ENCODE results near the gene KCNA1. TPM values are rescaled to one million over a fixed set of nuclear protein-coding genes. Genes with fewer than 3 reads are reported as not detected.

KCNA1 gene
- total RNA-seq, 1 experiment from 2014 or later, result not detected

- intact Hi-C loops (cut with micrococcal nuclease), result no loop called here
- no peaks in the 10 kb centered on the region for H4K20me1 ChIP-seq (ENCODE audit: insufficient read depth)
- no peak for TF ChIP-seq YY1 (IDR thresholded peaks at IDR 0.05; ENCODE audit: extremely low read depth, insufficient replicate concordance, low read depth, low read length)
- TF ChIP-seq EZH2phosphoT487 (IDR thresholded peaks at IDR 0.05; ENCODE audit: borderline replicate concordance), result no peak
- TF ChIP-seq CEBPB (IDR thresholded peaks at IDR 0.05; ENCODE audit: low read depth), result no peak
- no peak for TF ChIP-seq JUND (IDR thresholded peaks at IDR 0.05)
- TF ChIP-seq TCF7L2 (IDR thresholded peaks at IDR 0.05; ENCODE audit: borderline replicate concordance, extremely low read depth, insufficient read depth, insufficient read length), result no peak
- no peak overlapping the region for H3K4me2 ChIP-seq (ENCODE audit: low read length)
- ChIA-PET CTCF (no interaction called here), POLR2A (no interaction called here), RAD21 (ENCODE audit: low non-redundant PET in 1 of 2, low total read pairs in 2 of 2, uncharacterized antibody in 2 of 2, unreplicated experiment in 2 of 2) (no interaction called here)
- H3K9me3 ChIP-seq (ENCODE audit: control insufficient read depth in 1 of 2, insufficient read depth in 1 of 2, low read depth in 1 of 2, low read length in 2 of 2), result no peaks in the 10 kb centered on the region
- no TSS peak for BruUV-seq (replicated peaks)
- H3K9me2 ChIP-seq (ENCODE audit: insufficient read depth), result no peaks in the 10 kb centered on the region
- peaks cover 81% of the 10 kb centered on the region for H3K27me3 ChIP-seq (ENCODE audit: insufficient read depth, low read length)
- no peak overlapping the region for H3K4me3 ChIP-seq (replicated peaks in 1 of 2; ENCODE audit: low read depth in 1 of 2, low read length in 2 of 2)
- no peak overlapping the region for H3K27ac ChIP-seq (ENCODE audit: low read depth, low read length)
- DNase-seq (ENCODE audit: low read depth, low spot score) (no peak), ATAC-seq (no peak)
- H3K79me2 ChIP-seq (ENCODE audit: insufficient read depth, low read length), result no peaks in the 10 kb centered on the region
- no peak overlapping the region for H2AFZ ChIP-seq (ENCODE audit: low read depth, low read length, poor library complexity, severe bottlenecking)
- H3K4me1 ChIP-seq (ENCODE audit: control insufficient read depth in 1 of 2, insufficient read depth in 2 of 2, low read length in 2 of 2), result no peaks in the 10 kb centered on the region
- no peaks in the 10 kb centered on the region for H3K36me3 ChIP-seq (ENCODE audit: control insufficient read depth in 1 of 2, insufficient read depth in 2 of 2, low read length in 2 of 2)
- no peak overlapping the region for H3K9ac ChIP-seq (ENCODE audit: low read length)
Measured at GRCh38 chr12:4932576-4932975, 22.9 kb downstream of the KCNA1 start.

GRCh38 chr12:4933411-4933810, 23.7 kb downstream of the KCNA1 start:
- intact Hi-C loops (cut with micrococcal nuclease), result no loop called here
- no peaks in the 10 kb centered on the region for H3K36me3 ChIP-seq (ENCODE audit: control insufficient read depth in 1 of 2, insufficient read depth in 2 of 2, low read length in 2 of 2)
- no peak overlapping the region for H3K27ac ChIP-seq (ENCODE audit: low read depth, low read length)
- no peaks in the 10 kb centered on the region for H3K9me2 ChIP-seq (ENCODE audit: insufficient read depth)
- H4K20me1 ChIP-seq (ENCODE audit: insufficient read depth), result no peaks in the 10 kb centered on the region
- no peak for TF ChIP-seq FOSL1 (IDR thresholded peaks at IDR 0.05; ENCODE audit: low read depth)
- no peak for TF ChIP-seq SRF (IDR thresholded peaks at IDR 0.05; ENCODE audit: low read depth)
- TF ChIP-seq CBX3 (IDR thresholded peaks at IDR 0.05; ENCODE audit: low read depth), result no peak
- TF ChIP-seq RAD21 (IDR thresholded peaks at IDR 0.05; ENCODE audit: low read depth), result no peak
- TF ChIP-seq CTCF (IDR thresholded peaks at IDR 0.05 in 2 of 3, conservative IDR thresholded peaks at IDR 0.05 in 1 of 3; ENCODE audit: borderline replicate concordance in 1 of 3, insufficient read depth in 1 of 3, low read depth in 2 of 3, low read length in 2 of 3), result no peak
- no peak for TF ChIP-seq ELF1 (IDR thresholded peaks at IDR 0.05; ENCODE audit: borderline replicate concordance, low read depth)
- TF ChIP-seq ZBTB33 (IDR thresholded peaks at IDR 0.05; ENCODE audit: extremely low read depth, insufficient replicate concordance, low read length), result no peak
- TF ChIP-seq EZH2phosphoT487 (IDR thresholded peaks at IDR 0.05; ENCODE audit: borderline replicate concordance), result no peak
- TF ChIP-seq EGR1 (IDR thresholded peaks at IDR 0.05; ENCODE audit: low read depth), result no peak
- no peak for TF ChIP-seq ATF3 (IDR thresholded peaks at IDR 0.05)
- no peak for TF ChIP-seq EZH2 (IDR thresholded peaks at IDR 0.05)
- TF ChIP-seq TCF7L2 (IDR thresholded peaks at IDR 0.05; ENCODE audit: borderline replicate concordance, extremely low read depth, insufficient read depth, insufficient read length), result no peak
- TF ChIP-seq JUND (IDR thresholded peaks at IDR 0.05), result no peak
- TF ChIP-seq MAX (IDR thresholded peaks at IDR 0.05), result no peak
- no peak for TF ChIP-seq SP1 (IDR thresholded peaks at IDR 0.05; ENCODE audit: low read depth)
- no peak for TF ChIP-seq ZNF274 (IDR thresholded peaks at IDR 0.05; ENCODE audit: low read depth, low read length)
- H3K9me3 ChIP-seq (ENCODE audit: control insufficient read depth in 1 of 2, insufficient read depth in 1 of 2, low read depth in 1 of 2, low read length in 2 of 2), result no peaks in the 10 kb centered on the region
- H3K4me2 ChIP-seq (ENCODE audit: low read length), result no peak overlapping the region
- ATAC-seq, result no peak
- no TSS peak for BruUV-seq (replicated peaks)
- no peak overlapping the region for H3K9ac ChIP-seq (ENCODE audit: low read length)
- no peaks in the 10 kb centered on the region for H3K79me2 ChIP-seq (ENCODE audit: insufficient read depth, low read length)
- ChIA-PET POLR2A (no interaction called here), RAD21 (ENCODE audit: low non-redundant PET in 1 of 2, low total read pairs in 2 of 2, uncharacterized antibody in 2 of 2, unreplicated experiment in 2 of 2) (no interaction called here), CTCF (no interaction called here)
- DNase-seq (ENCODE audit: low read depth, low spot score), result no peak
- no peak overlapping the region for H2AFZ ChIP-seq (ENCODE audit: low read depth, low read length, poor library complexity, severe bottlenecking)
- H3K4me3 ChIP-seq (replicated peaks in 1 of 2; ENCODE audit: low read depth in 1 of 2, low read length in 2 of 2), result no peak overlapping the region
- peaks cover 82% of the 10 kb centered on the region for H3K27me3 ChIP-seq (ENCODE audit: insufficient read depth, low read length)
- no peaks in the 10 kb centered on the region for H3K4me1 ChIP-seq (ENCODE audit: control insufficient read depth in 1 of 2, insufficient read depth in 2 of 2, low read length in 2 of 2)
